MCF 10A (cell line): ENCODE data around the gene DNAI1. TPM values are rescaled to one million over a fixed set of nuclear protein-coding genes. Genes with fewer than 3 reads are reported as not detected.
"Not testable (repeated sequence)": the region's sequence is repeated elsewhere in the genome, so short reads cannot be mapped to it uniquely, and the experiment has no call there.

Experiments used
- BruUV-seq: library from RNA; stranded (reverse); fragments of 400-500 nt; replicated peaks from 2 replicates; lab custom pipeline; 2021; lab: Mats Ljungman, UMichigan
- CTCF ChIA-PET: fragments of 300-600 bp; sonication (Branson Sonifier 250); formaldehyde crosslinking; extraction: SDS; loops from one replicate; lab custom pipeline; 2021; ENCODE audit warnings: antibody characterized with exemption, inconsistent platforms; lab: Yijun Ruan, JAX
- POLR2A ChIA-PET: fragments of 300-600, 350-650 bp; sonication (Branson Sonifier 250); formaldehyde crosslinking; extraction: SDS; loops from one replicate; lab custom pipeline; 2020; ENCODE audit warnings: antibody characterized with exemption, inconsistent platforms; lab: Yijun Ruan, JAX
- DNase-seq: peaks from one replicate; pipeline ENCODE4 v3.0.0-alpha.2; 2018; ENCODE audit not compliant: unreplicated experiment
- H3K27ac Mint-ChIP-seq: one replicate; pipeline ENCODE4 v1.8.0; 2022; ENCODE audit warnings: mild to moderate bottlenecking, low read depth, mixed read lengths; ENCODE audit not compliant: unreplicated experiment
- H3K27me3 Mint-ChIP-seq: one replicate; pipeline ENCODE4 v1.8.0; 2022; ENCODE audit warnings: mixed read lengths; ENCODE audit not compliant: insufficient read depth, unreplicated experiment
- H3K36me3 Mint-ChIP-seq: one replicate; pipeline ENCODE4 v1.8.0; 2022; ENCODE audit warnings: mild to moderate bottlenecking, moderate library complexity, mixed read lengths; ENCODE audit not compliant: insufficient read depth, unreplicated experiment
- H3K4me1 Mint-ChIP-seq: one replicate; pipeline ENCODE4 v1.8.0; 2022; ENCODE audit warnings: mixed read lengths; ENCODE audit not compliant: insufficient read depth, unreplicated experiment
- H3K4me3 Mint-ChIP-seq: one replicate; pipeline ENCODE4 v1.8.0; 2022; ENCODE audit warnings: mild to moderate bottlenecking, moderate library complexity, mixed read lengths; ENCODE audit not compliant: unreplicated experiment
- H3K9me3 Mint-ChIP-seq: one replicate; pipeline ENCODE4 v1.8.0; 2022; ENCODE audit warnings: mixed read lengths; ENCODE audit not compliant: unreplicated experiment
- intact Hi-C: fragments of 100-400 bp; cut with micrococcal nuclease; formaldehyde crosslinking; loops from 2 replicates; pipeline ENCODE4 v1.14.1; 2022
- total RNA-seq: library from RNA; stranded (reverse); gene quantifications from 2 replicates; pipeline ENCODE4 v1.2.3, GENCODE V29; 2022
- TF ChIP-seq, protein P1 (sequence below): fragments of 200-600 bp; IDR thresholded peaks from one replicate; pipeline ENCODE4 v1.8.0; 2022; ENCODE audit warnings: antibody characterized with exemption, mild to moderate bottlenecking; ENCODE audit not compliant: unreplicated experiment

DNAI1 gene
- total RNA-seq, 1 experiment from 2014 or later, result not detected

DNA sequence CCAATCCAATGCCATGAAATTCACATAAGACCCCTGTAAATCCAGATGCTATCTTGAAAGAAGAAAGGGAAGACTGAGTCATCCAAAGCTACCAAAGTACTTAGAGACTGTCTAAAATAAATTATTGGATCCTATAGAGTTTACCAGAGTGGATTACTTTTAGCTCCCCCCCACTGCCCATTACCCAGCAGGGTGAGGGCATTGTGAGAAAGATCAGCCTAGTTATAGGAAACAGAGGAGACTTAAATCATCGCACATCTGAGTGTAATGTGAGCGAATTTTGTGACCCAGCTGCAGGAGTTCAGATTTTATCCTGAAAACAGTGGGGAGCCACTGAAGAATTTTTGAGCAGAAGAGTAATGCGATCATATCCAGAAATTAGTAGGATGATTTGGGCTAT lies 65.7 kb downstream of the DNAI1 start:
- Mint-ChIP-seq H3K4me1 (no peaks in the 10 kb centered on the region), H3K27me3 (peaks cover 37% of the 10 kb centered on the region), H3K27ac (no peak overlapping the region), H3K36me3 (no peaks in the 10 kb centered on the region), H3K4me3 (no peak overlapping the region), H3K9me3 (no peaks in the 10 kb centered on the region)
- TF ChIP-seq, protein P1, sequence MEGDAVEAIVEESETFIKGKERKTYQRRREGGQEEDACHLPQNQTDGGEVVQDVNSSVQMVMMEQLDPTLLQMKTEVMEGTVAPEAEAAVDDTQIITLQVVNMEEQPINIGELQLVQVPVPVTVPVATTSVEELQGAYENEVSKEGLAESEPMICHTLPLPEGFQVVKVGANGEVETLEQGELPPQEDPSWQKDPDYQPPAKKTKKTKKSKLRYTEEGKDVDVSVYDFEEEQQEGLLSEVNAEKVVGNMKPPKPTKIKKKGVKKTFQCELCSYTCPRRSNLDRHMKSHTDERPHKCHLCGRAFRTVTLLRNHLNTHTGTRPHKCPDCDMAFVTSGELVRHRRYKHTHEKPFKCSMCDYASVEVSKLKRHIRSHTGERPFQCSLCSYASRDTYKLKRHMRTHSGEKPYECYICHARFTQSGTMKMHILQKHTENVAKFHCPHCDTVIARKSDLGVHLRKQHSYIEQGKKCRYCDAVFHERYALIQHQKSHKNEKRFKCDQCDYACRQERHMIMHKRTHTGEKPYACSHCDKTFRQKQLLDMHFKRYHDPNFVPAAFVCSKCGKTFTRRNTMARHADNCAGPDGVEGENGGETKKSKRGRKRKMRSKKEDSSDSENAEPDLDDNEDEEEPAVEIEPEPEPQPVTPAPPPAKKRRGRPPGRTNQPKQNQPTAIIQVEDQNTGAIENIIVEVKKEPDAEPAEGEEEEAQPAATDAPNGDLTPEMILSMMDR, result no peak
- CTCF ChIA-PET, result interaction anchor here (0.7 to 1.1 kb wide), 5 partner anchors 15 to 269 kb away, joined by 3 to 4 read pairs (median 3); no protein-coding TSS in a partner anchor
- POLR2A ChIA-PET, result interaction anchor here (0.6 kb wide), 1 partner anchor 115 kb away, joined by 4 read pairs; no protein-coding TSS in a partner anchor
- intact Hi-C loops, result no loop called here
- no peak for DNase-seq
- no TSS peak for BruUV-seq

DNA sequence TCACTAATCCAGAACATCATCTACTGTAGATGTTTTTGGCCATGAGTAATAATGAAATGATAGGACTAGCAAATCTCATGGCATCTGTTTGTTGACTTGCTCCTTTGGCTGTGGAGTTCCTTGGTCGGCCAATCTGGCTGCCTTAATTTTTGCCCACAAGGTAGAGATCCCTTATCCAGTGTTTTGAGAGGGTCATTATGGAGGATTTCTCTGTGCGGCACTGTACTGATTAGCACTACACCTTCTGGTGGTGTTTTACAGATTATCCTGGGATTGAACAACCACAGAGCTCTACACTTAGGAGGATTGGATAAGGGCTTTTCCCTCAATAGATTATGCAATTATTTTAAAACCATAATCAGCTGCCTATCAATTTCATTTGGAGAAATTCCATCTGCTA lies 67.4 kb downstream of the DNAI1 start:
- ChIA-PET POLR2A (no interaction called here), CTCF (no interaction called here)
- Mint-ChIP-seq H3K4me1 (no peaks in the 10 kb centered on the region), H3K27ac (no peak overlapping the region), H3K9me3 (no peaks in the 10 kb centered on the region), H3K36me3 (no peaks in the 10 kb centered on the region), H3K27me3 (peaks cover 48% of the 10 kb centered on the region), H3K4me3 (no peak overlapping the region)
- no TSS peak for BruUV-seq
- intact Hi-C loops, result no loop called here
- no peak for DNase-seq
- TF ChIP-seq, protein P1, result no peak

DNA sequence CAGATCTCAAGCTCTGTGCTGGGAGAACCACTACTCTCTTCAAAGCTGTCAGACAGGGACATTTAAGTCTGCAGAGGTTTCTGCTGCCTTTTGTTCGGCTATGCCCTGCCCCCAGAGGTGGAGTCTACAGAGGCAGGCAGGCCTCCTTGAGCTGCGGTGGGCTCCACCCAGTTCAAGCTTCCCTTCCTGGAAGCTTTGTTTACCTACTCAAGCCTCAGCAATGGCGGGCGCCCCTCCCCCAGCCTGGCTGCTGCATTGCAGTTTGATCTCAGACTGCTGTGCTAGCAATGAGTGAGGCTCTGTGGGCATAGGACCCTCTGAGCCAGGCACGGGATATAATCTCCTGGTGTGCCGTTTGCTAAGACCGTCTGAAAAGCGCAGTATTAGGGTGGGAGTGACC lies 73.4 kb downstream of the DNAI1 start:
- BruUV-seq, H3K9me3 Mint-ChIP-seq, POLR2A ChIA-PET, H3K27ac Mint-ChIP-seq, H3K4me3 Mint-ChIP-seq, H3K36me3 Mint-ChIP-seq, H3K4me1 Mint-ChIP-seq, intact Hi-C loops, DNase-seq: not testable (repeated sequence)
- CTCF ChIA-PET, result interaction anchor here (2.0 to 3.8 kb wide), 2 partner anchors 31 to 128 kb away, joined by 11 read pairs; no protein-coding TSS in a partner anchor
- H3K27me3 Mint-ChIP-seq, result peaks cover 73% of the 10 kb centered on the region

DNA sequence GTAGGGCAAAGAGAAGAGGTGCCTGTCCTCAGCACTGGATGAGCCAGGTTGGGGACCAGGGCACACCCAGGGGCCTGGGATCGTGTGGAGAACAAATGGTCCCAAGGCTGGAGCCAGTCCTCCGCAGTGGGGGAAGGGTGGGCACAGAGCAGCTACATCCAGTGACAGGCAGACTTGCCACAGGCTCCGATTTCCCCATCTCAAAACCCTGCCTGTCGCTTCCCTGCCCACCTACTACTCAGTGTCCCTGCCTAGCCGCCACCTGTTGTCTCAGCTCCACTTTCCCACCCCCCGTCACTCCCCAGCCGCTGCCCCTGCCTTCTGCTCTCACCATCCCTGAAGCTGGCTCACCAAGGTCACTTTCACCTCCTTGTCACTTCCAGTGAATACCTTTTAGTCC lies 78.1 kb downstream of the DNAI1 start:
- Mint-ChIP-seq H3K9me3 (no peaks in the 10 kb centered on the region), H3K27me3 (peaks cover 46% of the 10 kb centered on the region), H3K4me1 (peaks cover 8% of the 10 kb centered on the region), H3K27ac (no peak overlapping the region), H3K36me3 (no peaks in the 10 kb centered on the region), H3K4me3 (no peak overlapping the region)
- BruUV-seq, result no TSS peak
- ChIA-PET CTCF (interaction anchor here (0.6 to 0.9 kb wide), 3 partner anchors 10 to 100 kb away, joined by 3 to 6 read pairs (median 4); no protein-coding TSS in a partner anchor), POLR2A (no interaction called here)
- DNase-seq, result no peak
- intact Hi-C loops, result no loop called here
- TF ChIP-seq, protein P1, result no peak
